Thyroid gland (tissue), 4 donors: Measurements from ENCODE around the gene SOX13.

Experiments used
- POLR2A ChIP-seq, 2 donors: fragments of 450-650 bp; IDR thresholded peaks; one replicate each; pipeline ENCODE4 v1.6.1; 2017; ENCODE audit warnings: antibody characterized with exemption in 2 of 2, mild to moderate bottlenecking in 2 of 2, moderate library complexity in 1 of 2
- TF ChIP-seq, protein P1 (sequence below), 6 experiments: fragments of 200-600 bp in 3 of 6; fragments of 450-650 bp in 3 of 6; sonication (generic) in 3 of 6; IDR thresholded peaks; one replicate each; pipeline ENCODE4 v1.5.1; 2016 to 2019; ENCODE audit warnings: antibody characterized with exemption in 6 of 6, mild to moderate bottlenecking in 2 of 6, inconsistent platforms in 1 of 6, moderate library complexity in 1 of 6

DNA sequence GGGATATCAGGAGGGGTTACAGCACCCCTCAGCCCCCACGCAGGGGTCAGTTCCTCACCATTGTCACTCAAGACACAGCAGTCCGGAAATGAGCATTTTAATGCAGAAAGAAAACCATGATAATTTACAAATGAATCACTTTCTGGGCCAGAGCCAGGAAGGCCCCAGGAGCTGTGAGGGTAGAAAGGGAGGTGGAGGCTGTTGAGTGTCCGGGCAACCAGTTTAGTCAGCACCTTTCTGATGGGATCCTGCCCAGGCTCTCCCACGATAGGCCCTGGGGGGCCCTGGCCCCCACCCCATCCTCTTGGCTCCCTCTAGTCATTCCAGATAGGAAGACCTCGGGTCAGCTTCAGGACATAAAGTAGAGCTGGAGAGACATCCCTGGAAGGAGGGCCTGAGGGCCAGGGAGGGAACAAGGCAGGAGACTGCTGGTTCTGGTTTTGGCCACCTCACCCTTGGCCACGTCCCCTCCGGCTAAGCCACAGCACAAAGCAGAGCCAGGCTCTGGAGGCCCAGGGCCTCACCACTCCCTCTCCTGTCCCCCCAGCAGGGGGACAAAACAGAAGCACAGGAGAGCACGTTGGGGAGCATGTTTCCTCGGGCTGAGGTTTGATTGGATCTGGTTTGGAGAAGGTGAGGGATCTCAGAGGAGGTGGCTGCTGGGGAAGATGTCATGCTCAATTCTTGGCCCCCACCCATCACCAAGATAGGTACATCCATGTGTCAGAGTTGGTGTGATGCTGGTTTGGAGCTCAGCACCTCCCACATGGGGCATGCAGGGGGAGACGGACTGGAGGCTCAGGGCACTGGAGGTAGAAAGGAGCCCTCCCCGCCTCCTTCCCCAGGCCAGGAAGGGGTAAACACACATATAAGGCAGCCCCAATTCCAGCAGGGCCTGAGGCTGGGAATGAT, 58.3 kb downstream of the SOX13 start:
- TF ChIP-seq, protein P1, sequence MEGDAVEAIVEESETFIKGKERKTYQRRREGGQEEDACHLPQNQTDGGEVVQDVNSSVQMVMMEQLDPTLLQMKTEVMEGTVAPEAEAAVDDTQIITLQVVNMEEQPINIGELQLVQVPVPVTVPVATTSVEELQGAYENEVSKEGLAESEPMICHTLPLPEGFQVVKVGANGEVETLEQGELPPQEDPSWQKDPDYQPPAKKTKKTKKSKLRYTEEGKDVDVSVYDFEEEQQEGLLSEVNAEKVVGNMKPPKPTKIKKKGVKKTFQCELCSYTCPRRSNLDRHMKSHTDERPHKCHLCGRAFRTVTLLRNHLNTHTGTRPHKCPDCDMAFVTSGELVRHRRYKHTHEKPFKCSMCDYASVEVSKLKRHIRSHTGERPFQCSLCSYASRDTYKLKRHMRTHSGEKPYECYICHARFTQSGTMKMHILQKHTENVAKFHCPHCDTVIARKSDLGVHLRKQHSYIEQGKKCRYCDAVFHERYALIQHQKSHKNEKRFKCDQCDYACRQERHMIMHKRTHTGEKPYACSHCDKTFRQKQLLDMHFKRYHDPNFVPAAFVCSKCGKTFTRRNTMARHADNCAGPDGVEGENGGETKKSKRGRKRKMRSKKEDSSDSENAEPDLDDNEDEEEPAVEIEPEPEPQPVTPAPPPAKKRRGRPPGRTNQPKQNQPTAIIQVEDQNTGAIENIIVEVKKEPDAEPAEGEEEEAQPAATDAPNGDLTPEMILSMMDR (IDR thresholded peaks at IDR 0.05), result no peak
- no peak for TF ChIP-seq POLR2A (IDR thresholded peaks at IDR 0.05)
